Suprapubic skin (tissue), 4 donors: Measurements from ENCODE around the gene DEPDC1B.

Source experiments
- EP300 ChIP-seq: sonication (generic); formaldehyde crosslinking; IDR thresholded peaks from one replicate; pipeline ENCODE4 v1.6.1; 2017; ENCODE audit warnings: antibody characterized with exemption
- POLR2AphosphoS5 ChIP-seq, 3 donors: sonication (generic); formaldehyde crosslinking; IDR thresholded peaks; one replicate each; pipeline ENCODE4 v1.6.1; 2017; ENCODE audit warnings: antibody characterized with exemption in 3 of 3

DNA sequence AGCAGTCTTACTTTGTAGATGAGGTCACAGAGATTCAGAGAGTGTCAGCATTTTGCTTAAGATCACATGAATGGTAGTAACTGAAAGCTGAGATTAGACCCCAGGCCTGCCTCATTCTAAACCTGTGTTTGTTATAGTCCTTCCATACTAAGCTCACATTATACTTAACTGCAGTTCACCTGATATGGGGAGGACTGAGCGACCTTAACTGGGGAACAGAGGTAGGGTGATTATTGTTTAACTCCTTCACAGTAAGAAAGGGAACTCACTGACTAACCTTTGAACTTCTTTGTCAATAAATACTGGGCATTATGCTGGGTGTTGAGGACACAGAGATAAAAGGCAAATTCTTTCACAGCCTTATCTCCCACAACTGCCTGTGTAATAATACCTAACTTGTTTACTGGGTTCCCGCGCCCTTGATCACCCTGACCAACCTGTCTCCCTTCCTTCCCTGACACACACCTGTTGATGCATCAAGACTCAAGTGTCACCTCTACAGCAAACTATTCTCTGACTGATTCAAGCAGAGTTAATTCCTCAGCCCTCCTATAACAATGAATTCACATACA is 27.2 kb downstream of the DEPDC1B start:
- no peak for TF ChIP-seq EP300
- TF ChIP-seq POLR2AphosphoS5 (IDR thresholded peaks at IDR 0.05) = no peak
